Dermis blood vessel endothelial cell (primary cell): ENCODE measurements around the gene ARPC1A. TPM values are rescaled to one million over a fixed set of nuclear protein-coding genes. Genes with fewer than 3 reads are reported as not detected.
"Not testable (repeated sequence)": the region's sequence is repeated elsewhere in the genome, so short reads cannot be mapped to it uniquely, and the experiment has no call there.

Experiments used
- DNase-seq: peaks from one replicate; pipeline ENCODE4 v3.0.0; 2010
- total RNA-seq: library from RNA; depleted of rRNA; stranded (reverse); fragments of >200 nt; gene quantifications from 2 replicates; pipeline ENCODE4 v1.2.3, GENCODE V29; 2014

The ARPC1A gene
- total RNA-seq, 1 donor from 2014 or later, result 210 TPM

DNA sequence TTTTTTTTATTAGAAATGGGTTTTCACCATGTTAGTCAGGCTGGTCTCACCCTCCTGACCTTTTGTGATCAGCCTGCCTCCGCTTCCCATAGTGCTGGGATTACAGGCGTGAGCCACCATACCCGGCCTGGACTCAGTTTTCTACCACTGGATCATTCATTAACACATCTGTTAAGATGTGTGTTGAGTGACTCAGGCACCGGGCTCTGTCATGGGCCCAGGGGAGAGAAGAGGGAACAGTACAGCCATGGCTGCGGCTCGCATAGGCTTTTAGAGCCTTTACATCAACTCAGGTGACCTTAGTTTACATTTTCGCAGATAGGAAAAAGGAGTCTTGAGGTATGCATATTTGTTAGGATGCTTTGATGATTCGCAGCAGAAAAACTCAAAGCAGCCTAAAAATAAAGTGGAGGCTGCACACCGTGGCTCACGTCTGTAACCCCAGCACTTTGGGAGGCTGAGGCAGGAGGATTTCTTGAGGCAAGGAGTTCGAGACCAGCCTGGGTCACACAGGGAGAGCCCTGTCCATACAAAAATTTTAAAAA lies 45.8 kb downstream of the ARPC1A start:
- no peak for DNase-seq

DNA sequence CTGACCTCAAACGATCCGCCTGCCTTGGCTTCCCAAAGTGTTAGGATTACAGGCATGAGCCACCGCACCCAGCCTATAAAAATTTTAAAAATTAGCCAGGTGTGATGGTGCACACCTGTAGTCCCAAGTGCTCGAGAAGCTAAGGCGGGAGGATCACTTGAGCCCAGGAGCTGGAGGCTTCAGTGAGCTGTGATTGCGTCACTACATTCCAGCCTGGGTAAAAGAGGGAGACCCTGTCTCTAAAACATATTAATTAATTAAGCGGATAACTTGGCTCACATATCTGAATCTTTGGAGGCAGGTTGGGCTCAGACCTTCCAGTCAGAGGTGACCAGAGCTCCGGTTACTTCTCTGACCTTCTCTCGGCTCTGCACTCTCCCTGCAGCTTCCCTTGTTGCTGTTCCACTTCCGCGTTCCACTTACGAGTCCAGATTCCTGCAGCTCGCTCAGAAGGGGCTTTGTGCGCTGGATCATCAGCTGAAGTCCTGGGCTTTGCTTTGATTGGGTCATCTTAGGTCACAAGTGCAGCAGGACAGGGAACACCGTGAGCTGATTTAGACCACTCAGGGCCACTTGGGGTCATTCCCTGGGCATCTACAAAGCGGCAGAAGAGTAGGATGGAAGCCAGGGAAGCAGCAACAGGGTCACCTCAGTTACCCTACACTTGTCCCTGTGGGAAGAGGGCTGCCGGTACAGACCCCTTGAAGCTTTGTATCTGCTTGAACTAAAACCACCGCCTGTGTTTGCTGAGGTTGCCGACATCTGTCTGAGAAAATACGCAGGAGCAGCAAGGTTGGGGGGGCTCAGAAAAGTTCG lies 46.8 kb downstream of the ARPC1A start:
- DNase-seq, result peak; percentile 19

- no peak for DNase-seq
Observed at GRCh38 chr7:99373091-99374066, 47.7 kb downstream of the ARPC1A start.

DNA sequence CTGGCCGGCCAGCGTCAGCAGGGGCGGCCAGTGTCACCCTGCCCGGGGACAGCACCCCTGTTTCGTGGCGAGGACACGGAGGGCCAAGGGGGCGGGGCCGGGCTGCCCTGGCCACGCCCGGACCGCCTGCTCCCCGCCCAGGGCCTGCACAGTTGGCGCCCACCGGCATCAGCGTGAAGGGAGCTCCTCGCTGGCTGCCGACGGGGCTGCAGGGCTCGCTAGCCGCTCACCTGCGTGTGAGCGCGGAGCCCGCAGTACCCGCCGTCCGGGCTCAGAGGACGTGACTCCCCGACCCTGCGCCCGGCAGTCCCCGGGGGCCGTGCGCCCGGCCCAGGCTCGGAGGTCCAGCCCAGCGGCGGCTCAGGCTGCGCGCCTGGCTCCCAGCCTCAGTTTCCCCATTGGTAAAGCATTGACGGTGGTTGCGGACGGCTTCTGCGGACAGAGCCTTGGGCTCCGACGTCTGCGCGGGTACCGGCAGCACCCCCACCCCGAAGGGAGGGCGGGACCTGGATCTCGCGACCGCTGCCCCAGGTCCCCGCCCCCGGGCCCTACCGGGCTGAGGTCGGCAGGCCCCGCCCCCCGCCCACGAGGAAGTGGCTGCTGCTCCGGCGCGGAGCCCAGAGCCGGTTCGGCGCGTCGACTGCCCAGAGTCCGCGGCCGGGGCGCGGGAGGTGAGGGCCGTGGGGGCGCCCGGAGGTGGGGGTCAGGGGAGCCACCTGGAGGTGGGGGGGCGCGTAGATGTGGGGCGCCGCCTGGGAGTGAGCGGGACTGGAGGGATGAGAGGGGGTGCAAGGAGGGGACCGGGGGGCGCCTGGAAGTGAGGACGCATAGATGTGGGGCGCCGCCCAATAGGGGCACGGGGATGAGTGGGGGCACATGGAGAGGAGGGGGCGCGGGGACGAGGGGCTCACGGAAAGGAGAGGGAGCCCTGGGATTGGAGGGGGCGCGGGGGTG lies 48.7 kb downstream of the ARPC1A start, which contains the start of gene ARPC1B:
Gene ARPC1B (plus strand): TSS at position 620 of the 954 bp plus-strand sequence. CDS start 10,985 bp downstream, outside the sequence.
- DNase-seq, result peak; percentile 85

DNA sequence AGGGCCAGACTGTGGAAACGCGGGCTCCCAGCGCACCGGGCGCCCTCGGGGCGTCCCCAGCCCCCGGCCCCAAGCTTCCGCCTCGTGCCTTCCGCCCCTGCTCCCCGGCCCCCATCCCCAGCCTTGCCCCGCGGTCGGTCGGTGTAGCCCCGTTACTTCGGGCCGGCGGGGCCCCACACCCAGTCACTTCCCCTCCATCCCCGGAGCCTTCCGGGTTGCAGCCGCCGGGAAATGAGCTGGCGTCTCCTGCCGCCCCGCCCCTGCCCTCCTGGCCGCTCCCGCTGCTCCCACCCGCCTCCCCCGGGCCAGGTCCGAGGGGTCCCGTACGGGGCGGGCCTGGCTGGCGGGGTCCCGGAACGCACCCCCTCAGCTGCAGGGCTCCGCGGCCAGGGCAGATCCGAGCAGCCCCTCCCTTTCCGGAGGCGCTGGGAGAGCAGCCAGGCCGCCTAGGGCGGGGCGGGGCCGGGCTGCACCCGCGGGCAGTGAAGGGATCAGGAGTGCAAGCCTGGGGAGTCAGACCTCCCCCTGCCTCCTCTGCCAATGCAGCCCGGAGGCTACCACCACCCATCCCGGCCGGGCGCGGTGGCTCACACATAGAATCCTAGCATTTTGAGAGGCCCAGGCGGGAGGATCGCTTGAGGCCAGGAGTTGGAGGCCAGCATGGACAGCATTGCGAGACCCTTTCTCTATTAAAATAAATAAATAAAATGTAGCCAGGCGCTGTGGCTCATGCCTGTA lies 49.5 kb downstream of the ARPC1A start:
- DNase-seq, result peak; percentile 77

DNA sequence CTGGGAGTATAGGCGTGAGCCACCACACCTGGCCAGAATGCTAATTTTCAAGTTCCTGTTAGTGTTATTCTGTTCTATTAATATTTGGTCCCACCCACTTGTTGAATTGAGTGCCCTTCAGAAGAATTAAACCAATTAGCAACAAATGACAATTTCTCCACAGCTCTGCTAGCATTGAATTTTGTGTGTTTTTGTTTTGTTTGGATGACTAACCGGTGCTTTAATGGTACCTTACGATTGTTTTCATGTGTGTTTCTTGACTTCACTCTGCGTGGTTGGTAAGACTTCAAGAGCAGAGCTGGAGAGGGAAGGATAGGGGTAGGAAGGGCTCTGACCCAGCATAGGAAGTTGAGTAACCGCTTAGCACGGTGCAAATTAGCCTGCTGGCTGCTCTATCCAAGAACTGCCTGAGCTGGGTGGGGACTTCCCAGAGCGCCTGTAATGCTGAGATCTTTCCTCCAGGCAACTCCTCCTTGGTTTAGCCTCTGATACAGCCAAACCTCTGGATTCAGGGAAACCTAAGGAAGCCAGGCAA lies 53.4 kb downstream of the ARPC1A start:
- peak; percentile 96 for DNase-seq

- DNase-seq, result not testable (repeated sequence)
Observed at GRCh38 chr7:99379693-99380031, 54.0 kb downstream of the ARPC1A start.

DNA sequence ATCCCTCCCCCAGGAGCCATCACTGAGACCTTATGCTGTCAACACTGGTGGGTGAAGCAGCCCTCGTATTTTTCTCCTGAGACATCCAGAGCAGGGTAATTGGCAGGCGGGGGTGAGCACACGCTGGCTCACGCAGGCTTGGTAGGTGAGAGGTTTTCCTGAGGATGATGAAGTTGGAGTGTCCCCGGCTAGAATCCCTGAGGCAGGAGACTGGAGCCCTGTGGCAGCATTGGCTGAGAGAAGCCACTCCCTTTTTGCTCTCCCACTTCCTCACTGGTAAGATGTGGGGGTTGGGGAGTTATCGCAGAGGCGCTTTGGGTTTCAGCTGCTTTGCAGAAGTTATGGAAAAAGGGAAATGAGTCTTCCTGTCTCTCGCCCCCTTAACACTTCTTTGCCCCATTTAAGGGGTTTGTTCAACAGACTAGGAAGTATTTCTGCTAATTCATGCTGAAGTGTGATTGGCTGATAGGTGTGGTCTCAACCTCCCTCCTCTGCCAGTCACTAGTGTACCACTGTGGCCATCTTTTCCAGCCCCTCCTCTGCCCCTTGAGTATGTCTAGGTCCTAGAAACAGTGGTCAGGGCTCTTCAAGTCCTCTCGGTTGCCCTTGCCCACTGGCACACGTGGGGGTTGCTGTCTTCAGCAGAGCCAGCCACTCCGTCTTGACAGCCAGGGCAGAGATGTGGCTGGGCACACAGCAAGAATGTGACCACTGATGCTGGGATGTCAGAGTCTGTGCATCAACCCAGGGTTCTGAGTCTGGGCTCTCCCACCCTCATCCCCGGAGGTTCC lies 54.5 kb downstream of the ARPC1A start:
- peak; percentile 73 for DNase-seq

DNA sequence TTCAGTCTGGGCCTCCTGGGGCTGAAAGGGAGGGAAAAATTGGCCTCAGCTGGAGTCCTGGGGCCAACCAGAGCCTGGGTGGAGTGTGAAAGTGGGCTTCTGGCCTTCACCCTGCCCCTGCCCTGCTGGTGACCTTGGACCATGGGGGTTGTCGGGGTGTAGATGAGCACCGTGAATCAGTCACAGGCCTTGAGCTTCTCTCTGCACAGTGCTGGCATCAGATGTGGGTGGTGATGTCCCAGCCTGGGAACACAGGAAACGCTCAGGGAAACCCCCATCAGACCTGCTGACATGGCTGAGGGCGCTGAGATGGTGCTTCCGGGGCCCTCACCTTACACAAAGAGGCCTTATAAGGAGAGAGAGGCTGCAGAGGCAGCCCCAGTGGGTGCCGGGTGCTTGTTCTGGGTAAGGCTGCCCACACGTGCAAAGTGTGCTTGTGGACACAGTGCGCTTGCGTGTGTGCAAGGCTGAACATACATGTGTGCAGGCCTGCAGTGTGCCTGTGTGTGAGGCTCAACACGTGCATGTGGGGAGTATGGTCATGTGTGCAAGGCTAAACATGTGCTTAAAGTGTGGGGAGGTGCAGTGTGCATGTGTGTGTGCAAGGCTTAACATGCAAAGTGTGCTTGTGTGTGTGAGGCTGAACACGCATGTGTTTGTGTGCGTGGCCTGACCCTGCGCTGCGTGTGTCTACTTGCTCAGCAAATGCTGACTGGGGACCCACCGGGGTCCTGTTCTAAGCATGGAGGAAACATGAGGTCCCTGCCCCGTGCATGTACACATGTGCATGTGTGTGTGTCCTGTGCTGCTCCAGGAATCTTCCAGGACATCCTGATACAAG lies 55.3 kb downstream of the ARPC1A start:
- no peak for DNase-seq

DNA sequence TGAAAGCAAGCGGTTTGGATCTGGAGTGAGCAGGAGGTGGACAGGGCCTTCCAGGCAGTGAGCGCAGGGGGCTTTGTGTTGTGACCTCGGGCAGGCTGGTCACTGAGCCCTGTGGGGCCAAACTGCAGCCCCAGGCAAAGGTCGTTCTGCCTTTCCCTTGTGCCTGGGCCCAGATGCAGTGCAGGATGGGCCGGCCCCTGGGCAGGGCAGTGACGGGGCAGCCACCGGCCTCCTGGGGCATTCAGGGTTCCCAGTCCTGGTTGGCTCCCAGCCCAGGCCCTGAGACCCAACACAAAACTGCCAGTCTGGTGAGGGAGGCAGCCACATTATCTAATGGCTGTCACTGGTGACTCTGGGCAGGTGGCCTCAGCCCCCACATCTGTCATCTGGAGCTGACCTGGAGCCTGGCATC lies 56.0 kb downstream of the ARPC1A start:
- no peak for DNase-seq

GRCh38 chr7:99383203-99383602 lies 57.5 kb downstream of the ARPC1A start:
- DNase-seq, result no peak

GRCh38 chr7:99383791-99384370 lies 58.2 kb downstream of the ARPC1A start:
- no peak for DNase-seq

DNA sequence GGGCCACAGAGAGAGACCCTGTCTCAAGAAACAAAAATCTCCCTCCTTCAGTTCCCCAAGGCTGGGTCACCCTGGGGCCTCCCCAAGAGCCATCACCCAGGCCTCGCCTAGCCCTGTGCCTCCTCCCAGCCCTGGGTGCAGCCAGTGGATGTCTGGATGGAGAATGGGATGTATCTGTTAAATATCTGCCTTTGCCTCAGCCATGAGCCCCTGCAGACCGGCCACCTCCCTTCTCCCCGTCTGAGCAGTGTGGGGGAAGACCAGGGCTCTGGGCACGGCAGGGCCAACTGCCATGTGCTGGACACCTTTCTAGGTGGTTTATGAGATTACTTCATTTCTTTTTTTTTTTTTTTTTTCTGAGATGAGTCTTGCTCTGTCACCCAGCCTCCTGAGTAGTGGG lies 58.8 kb downstream of the ARPC1A start:
- DNase-seq, result no peak

- no peak for DNase-seq
Observed at GRCh38 chr7:99385564-99385963, 59.9 kb downstream of the ARPC1A start.

DNA sequence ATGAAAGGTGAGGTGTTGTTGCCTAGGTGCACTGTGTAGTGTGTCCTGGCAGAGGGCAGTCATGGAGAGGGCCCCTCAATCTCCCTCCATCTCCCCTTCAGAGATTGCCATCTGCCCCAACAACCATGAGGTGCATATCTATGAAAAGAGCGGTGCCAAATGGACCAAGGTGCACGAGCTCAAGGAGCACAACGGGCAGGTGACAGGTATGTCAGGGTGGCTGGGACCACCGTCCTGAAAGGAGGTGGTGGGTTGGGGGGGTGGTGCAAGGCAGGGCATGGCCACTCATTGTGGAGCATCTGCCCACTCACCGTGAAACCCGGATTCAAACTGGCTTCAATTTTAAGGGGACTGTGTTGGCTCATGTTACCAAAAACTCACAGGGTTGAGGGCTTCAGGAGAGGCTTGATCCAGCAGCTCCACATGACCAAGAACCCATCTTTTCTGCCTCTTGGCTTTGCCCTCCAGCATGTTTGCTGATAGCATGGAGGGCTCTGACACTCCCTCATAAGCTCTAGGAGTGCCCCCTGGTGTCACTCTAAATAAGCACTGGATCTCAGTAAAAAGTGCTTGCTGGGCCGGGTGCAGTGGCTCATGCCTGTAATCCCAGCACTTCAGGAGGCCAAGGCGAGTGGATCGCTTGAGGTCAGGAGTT lies 61.0 kb downstream of the ARPC1A start:
- peak; percentile 71 for DNase-seq

DNA sequence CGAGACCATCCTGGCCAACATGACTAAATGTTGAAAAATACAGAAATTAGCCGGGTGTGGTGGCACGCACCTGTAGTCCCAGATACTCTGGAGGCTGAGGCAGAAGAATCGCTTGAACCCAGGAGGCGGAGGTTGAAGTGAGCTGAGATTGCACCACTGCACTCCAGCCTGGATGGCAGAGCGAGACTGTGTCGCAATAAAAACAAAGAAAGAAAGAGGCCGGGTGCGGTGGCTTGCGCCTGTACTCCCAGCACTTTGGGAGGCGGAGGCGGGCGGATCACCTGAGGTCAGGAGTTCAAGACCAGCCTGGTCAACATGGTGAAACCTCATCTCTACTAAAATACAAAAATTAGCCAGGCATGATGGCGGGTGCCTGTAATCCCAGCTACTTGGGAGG lies 61.5 kb downstream of the ARPC1A start:
- DNase-seq, result not testable (repeated sequence)

- DNase-seq, result no peak
Observed at GRCh38 chr7:99387912-99388311, 62.2 kb downstream of the ARPC1A start.

- DNase-seq, result no peak
Observed at GRCh38 chr7:99389772-99390171, 64.1 kb downstream of the ARPC1A start.
